ENCODE results near the gene CKS1B. TPM values are rescaled to one million over a fixed set of nuclear protein-coding genes. Genes with fewer than 3 reads are reported as not detected.
A peak's percentile ranks its signal among the peaks of the same experiment; 100 is the strongest.

CKS1B gene
- total and polyA plus RNA-seq, 9 of the 15 experiments (the other 6 are each of a cell fraction or from before 2014, with no cell fraction given), result 215 to 1,103 (median 460) TPM

GRCh38 chr1:154989195-154989860 is 14.8 kb downstream of the CKS1B start:
- no peak for ATAC-seq
- peak; percentile 27; the same call in 1 of the 2 replicates for TF ChIP-seq RBFOX2 (IDR thresholded peaks at IDR 0.05; ENCODE audit: low read depth, low read length)
- no peak for TF ChIP-seq USF1 (CRISPR knock-in tag; IDR thresholded peaks at IDR 0.05)
- peaks cover 6% of the 10 kb centered on the region for H3K9me1 ChIP-seq (ENCODE audit: control insufficient read depth, insufficient read depth, low read length)
- H2AFZ ChIP-seq (ENCODE audit: low read depth, low read length), result no peak overlapping the region
- H3K9ac ChIP-seq (ENCODE audit: insufficient read depth in 1 of 2, low read depth in 2 of 2, low read length in 2 of 2), result peak overlapping the region in 1 of 2 experiments; percentile 80; a peak in 2 of 4 replicates
- FAIRE-seq, result no peak
- no peaks in the 10 kb centered on the region for H3K9me3 ChIP-seq (replicated peaks; ENCODE audit: control insufficient read depth, insufficient read depth, low read depth, low read length)
- no peak overlapping the region for H3K27ac ChIP-seq (ENCODE audit: extremely low read depth, low read depth, low read length)
- ChIA-PET POLR2A (interaction anchor here (0.5 to 2.8 kb wide), 5 partner anchors 10 to 230 kb away, joined by 3 to 21 read pairs (median 4); no protein-coding TSS in a partner anchor), CTCF (ENCODE audit: low intra/inter-chr PET ratio) (no interaction called here)
- H3K4me1 ChIP-seq (replicated peaks in 1 of 2; ENCODE audit: control insufficient read depth in 2 of 2, insufficient read depth in 2 of 2, low read length in 2 of 2), result peaks cover 20 to 44% of the 10 kb centered on the region in 2 experiments
- peaks cover 61% of the 10 kb centered on the region for H3K36me3 ChIP-seq (ENCODE audit: control insufficient read depth, insufficient read depth, low read length)
- in situ Hi-C loops (cut with MboI) (no loop called here), intact Hi-C loops (cut with micrococcal nuclease) (no loop called here)
- no peak for DNase-seq (ENCODE audit: extremely low read depth in 1 of 4, low spot score in 3 of 4)
- 90% methylated on average over 3 of the region's 3 CpGs for WGBS (ENCODE audit: insufficient coverage, low coverage, missing lambda C conversion rate)
- no peaks in the 10 kb centered on the region; the same call in 1 of the 2 replicates for H4K20me1 ChIP-seq (replicated peaks; ENCODE audit: control insufficient read depth, insufficient read depth, low read length)
- BruUV-seq (replicated peaks), result no TSS peak
- H3K79me2 ChIP-seq (ENCODE audit: control insufficient read depth, insufficient read depth, low read length), result peaks cover 49% of the 10 kb centered on the region
- H3K4me2 ChIP-seq (ENCODE audit: insufficient read depth, low read length), result no peak overlapping the region; the same call in 1 of the 2 replicates
- H3K4me3 ChIP-seq, result no peak overlapping the region
- no peaks in the 10 kb centered on the region for H3K27me3 ChIP-seq (ENCODE audit: control insufficient read depth in 2 of 2, insufficient read depth in 2 of 2, low read length in 2 of 2)

GRCh38 chr1:154990276-154990675 is 15.8 kb downstream of the CKS1B start:
- Histone ChIP-seq H2AFZ (ENCODE audit: low read depth, low read length) (no peak overlapping the region), H3K4me3 (no peak overlapping the region), H3K27ac (ENCODE audit: extremely low read depth, low read depth, low read length) (no peak overlapping the region; the same call in 2 of the 3 replicates), H3K36me3 (ENCODE audit: control insufficient read depth, insufficient read depth, low read length) (peaks cover 58% of the 10 kb centered on the region), H3K4me1 (replicated peaks in 1 of 2; ENCODE audit: control insufficient read depth in 2 of 2, insufficient read depth in 2 of 2, low read length in 2 of 2) (peaks cover 28 to 47% of the 10 kb centered on the region in 2 experiments), H3K9me3 (replicated peaks; ENCODE audit: control insufficient read depth, insufficient read depth, low read depth, low read length) (no peaks in the 10 kb centered on the region), H4K20me1 (replicated peaks; ENCODE audit: control insufficient read depth, insufficient read depth, low read length) (no peaks in the 10 kb centered on the region; the same call in 1 of the 2 replicates), H3K79me2 (ENCODE audit: control insufficient read depth, insufficient read depth, low read length) (peaks cover 41% of the 10 kb centered on the region), H3K27me3 (ENCODE audit: control insufficient read depth in 2 of 2, insufficient read depth in 2 of 2, low read length in 2 of 2) (no peaks in the 10 kb centered on the region), H3K9ac (ENCODE audit: insufficient read depth in 1 of 2, low read depth in 2 of 2, low read length in 2 of 2) (peak overlapping the region in 1 of 2 experiments; percentile 59; a peak in 1 of 4 replicates), H3K9me1 (ENCODE audit: control insufficient read depth, insufficient read depth, low read length) (peaks cover 6% of the 10 kb centered on the region), H3K4me2 (ENCODE audit: insufficient read depth, low read length) (no peak overlapping the region)
- DNase-seq (ENCODE audit: extremely low read depth in 1 of 4, low spot score in 3 of 4), result no peak
- FAIRE-seq, result no peak
- no TSS peak for BruUV-seq (replicated peaks)
- intact Hi-C loops (cut with micrococcal nuclease) (no loop called here), in situ Hi-C loops (cut with MboI) (no loop called here)
- ATAC-seq, result no peak
- CTCF ChIA-PET (ENCODE audit: low intra/inter-chr PET ratio), result no interaction called here
- peak; percentile 41; the same call in 1 of the 2 replicates for TF ChIP-seq POLR2G (IDR thresholded peaks at IDR 0.05; ENCODE audit: low read depth, low read length)
- no peak for TF ChIP-seq KDM4B (IDR thresholded peaks at IDR 0.05; ENCODE audit: borderline replicate concordance in 2 of 2, low read depth in 1 of 2)
- no peak for TF ChIP-seq ZNF511 (CRISPR knock-in tag; IDR thresholded peaks at IDR 0.05)
- no peak for TF ChIP-seq PCBP2 (IDR thresholded peaks at IDR 0.05; ENCODE audit: low read depth, low read length, poor library complexity, severe bottlenecking)
- TF ChIP-seq SMARCA5 (IDR thresholded peaks at IDR 0.05), result no peak
- POLR2A ChIA-PET, result interaction anchor here (0.7 to 2.8 kb wide), 3 partner anchors 9 to 14 kb away, joined by 4 to 21 read pairs (median 4); no protein-coding TSS in a partner anchor
- WGBS (ENCODE audit: insufficient coverage, low coverage, missing lambda C conversion rate), result 94% methylated on average over 8 of the region's 8 CpGs
